ENCODE measurements around the gene ACBD6. TPM values are rescaled to one million over a fixed set of nuclear protein-coding genes. Genes with fewer than 3 reads are reported as not detected.

The ACBD6 gene
- total and polyA plus RNA-seq, 2 experiments from 2014 or later, result 75.7 to 88.8 TPM

DNA sequence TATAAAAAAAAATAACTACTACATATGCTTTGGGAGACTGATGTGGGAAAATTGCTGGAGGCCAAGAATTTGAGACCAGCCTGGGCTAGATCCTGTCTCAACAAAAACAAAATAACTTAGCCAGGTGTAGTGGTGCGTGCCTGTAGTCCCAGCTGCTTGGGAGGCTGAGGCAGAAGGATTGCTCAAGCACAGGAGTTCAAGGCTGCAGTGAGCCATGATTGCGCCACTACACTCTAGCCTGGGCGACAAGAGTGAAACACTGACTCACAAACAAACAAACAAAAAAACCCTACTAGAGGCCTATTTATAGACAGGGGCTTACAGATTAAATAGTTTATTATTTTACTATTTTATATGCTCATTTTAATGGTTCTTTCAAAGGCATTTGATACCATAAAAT is 192.3 kb downstream of the ACBD6 start:
- TF ChIP-seq STAT1 (IDR thresholded peaks at IDR 0.05; ENCODE audit: unreplicated experiment), result no peak
- TF ChIP-seq ZNF114 (CRISPR knock-in tag; IDR thresholded peaks at IDR 0.05), result no peak
- TF ChIP-seq, protein P1, sequence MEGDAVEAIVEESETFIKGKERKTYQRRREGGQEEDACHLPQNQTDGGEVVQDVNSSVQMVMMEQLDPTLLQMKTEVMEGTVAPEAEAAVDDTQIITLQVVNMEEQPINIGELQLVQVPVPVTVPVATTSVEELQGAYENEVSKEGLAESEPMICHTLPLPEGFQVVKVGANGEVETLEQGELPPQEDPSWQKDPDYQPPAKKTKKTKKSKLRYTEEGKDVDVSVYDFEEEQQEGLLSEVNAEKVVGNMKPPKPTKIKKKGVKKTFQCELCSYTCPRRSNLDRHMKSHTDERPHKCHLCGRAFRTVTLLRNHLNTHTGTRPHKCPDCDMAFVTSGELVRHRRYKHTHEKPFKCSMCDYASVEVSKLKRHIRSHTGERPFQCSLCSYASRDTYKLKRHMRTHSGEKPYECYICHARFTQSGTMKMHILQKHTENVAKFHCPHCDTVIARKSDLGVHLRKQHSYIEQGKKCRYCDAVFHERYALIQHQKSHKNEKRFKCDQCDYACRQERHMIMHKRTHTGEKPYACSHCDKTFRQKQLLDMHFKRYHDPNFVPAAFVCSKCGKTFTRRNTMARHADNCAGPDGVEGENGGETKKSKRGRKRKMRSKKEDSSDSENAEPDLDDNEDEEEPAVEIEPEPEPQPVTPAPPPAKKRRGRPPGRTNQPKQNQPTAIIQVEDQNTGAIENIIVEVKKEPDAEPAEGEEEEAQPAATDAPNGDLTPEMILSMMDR (conservative IDR thresholded peaks at IDR 0.05; ENCODE audit: low read depth in 2 of 2), result no peak
- no peak for TF ChIP-seq CREB1 (CRISPR knock-in tag; IDR thresholded peaks at IDR 0.05; ENCODE audit: low read depth)
- no peak for TF ChIP-seq JUNB (IDR thresholded peaks at IDR 0.05; ENCODE audit: unreplicated experiment)
- TF ChIP-seq, protein P2, sequence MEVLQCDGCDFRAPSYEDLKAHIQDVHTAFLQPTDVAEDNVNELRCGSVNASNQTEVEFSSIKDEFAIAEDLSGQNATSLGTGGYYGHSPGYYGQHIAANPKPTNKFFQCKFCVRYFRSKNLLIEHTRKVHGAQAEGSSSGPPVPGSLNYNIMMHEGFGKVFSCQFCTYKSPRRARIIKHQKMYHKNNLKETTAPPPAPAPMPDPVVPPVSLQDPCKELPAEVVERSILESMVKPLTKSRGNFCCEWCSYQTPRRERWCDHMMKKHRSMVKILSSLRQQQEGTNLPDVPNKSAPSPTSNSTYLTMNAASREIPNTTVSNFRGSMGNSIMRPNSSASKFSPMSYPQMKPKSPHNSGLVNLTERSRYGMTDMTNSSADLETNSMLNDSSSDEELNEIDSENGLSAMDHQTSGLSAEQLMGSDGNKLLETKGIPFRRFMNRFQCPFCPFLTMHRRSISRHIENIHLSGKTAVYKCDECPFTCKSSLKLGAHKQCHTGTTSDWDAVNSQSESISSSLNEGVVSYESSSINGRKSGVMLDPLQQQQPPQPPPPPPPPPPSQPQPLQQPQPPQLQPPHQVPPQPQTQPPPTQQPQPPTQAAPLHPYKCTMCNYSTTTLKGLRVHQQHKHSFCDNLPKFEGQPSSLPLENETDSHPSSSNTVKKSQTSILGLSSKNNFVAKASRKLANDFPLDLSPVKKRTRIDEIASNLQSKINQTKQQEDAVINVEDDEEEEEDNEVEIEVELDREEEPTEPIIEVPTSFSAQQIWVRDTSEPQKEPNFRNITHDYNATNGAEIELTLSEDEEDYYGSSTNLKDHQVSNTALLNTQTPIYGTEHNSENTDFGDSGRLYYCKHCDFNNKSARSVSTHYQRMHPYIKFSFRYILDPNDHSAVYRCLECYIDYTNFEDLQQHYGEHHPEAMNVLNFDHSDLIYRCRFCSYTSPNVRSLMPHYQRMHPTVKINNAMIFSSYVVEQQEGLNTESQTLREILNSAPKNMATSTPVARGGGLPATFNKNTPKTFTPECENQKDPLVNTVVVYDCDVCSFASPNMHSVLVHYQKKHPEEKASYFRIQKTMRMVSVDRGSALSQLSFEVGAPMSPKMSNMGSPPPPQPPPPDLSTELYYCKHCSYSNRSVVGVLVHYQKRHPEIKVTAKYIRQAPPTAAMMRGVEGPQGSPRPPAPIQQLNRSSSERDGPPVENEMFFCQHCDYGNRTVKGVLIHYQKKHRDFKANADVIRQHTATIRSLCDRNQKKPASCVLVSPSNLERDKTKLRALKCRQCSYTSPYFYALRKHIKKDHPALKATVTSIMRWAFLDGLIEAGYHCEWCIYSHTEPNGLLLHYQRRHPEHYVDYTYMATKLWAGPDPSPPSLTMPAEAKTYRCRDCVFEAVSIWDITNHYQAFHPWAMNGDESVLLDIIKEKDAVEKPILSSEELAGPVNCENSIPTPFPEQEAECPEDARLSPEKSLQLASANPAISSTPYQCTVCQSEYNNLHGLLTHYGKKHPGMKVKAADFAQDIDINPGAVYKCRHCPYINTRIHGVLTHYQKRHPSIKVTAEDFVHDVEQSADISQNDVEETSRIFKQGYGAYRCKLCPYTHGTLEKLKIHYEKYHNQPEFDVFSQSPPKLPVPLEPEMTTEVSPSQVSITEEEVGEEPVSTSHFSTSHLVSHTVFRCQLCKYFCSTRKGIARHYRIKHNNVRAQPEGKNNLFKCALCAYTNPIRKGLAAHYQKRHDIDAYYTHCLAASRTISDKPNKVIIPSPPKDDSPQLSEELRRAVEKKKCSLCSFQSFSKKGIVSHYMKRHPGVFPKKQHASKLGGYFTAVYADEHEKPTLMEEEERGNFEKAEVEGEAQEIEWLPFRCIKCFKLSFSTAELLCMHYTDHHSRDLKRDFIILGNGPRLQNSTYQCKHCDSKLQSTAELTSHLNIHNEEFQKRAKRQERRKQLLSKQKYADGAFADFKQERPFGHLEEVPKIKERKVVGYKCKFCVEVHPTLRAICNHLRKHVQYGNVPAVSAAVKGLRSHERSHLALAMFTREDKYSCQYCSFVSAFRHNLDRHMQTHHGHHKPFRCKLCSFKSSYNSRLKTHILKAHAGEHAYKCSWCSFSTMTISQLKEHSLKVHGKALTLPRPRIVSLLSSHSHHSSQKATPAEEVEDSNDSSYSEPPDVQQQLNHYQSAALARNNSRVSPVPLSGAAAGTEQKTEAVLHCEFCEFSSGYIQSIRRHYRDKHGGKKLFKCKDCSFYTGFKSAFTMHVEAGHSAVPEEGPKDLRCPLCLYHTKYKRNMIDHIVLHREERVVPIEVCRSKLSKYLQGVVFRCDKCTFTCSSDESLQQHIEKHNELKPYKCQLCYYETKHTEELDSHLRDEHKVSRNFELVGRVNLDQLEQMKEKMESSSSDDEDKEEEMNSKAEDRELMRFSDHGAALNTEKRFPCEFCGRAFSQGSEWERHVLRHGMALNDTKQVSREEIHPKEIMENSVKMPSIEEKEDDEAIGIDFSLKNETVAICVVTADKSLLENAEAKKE (CRISPR knock-in tag; IDR thresholded peaks at IDR 0.05), result no peak
- no peak for TF ChIP-seq NANOG (IDR thresholded peaks at IDR 0.05; ENCODE audit: borderline replicate concordance)
- no peak for TF ChIP-seq POLR2AphosphoS5 (IDR thresholded peaks at IDR 0.05; ENCODE audit: low read depth)
- TF ChIP-seq, protein P3, sequence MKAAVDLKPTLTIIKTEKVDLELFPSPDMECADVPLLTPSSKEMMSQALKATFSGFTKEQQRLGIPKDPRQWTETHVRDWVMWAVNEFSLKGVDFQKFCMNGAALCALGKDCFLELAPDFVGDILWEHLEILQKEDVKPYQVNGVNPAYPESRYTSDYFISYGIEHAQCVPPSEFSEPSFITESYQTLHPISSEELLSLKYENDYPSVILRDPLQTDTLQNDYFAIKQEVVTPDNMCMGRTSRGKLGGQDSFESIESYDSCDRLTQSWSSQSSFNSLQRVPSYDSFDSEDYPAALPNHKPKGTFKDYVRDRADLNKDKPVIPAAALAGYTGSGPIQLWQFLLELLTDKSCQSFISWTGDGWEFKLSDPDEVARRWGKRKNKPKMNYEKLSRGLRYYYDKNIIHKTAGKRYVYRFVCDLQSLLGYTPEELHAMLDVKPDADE (IDR thresholded peaks at IDR 0.05), result no peak
- TF ChIP-seq, protein P4, sequence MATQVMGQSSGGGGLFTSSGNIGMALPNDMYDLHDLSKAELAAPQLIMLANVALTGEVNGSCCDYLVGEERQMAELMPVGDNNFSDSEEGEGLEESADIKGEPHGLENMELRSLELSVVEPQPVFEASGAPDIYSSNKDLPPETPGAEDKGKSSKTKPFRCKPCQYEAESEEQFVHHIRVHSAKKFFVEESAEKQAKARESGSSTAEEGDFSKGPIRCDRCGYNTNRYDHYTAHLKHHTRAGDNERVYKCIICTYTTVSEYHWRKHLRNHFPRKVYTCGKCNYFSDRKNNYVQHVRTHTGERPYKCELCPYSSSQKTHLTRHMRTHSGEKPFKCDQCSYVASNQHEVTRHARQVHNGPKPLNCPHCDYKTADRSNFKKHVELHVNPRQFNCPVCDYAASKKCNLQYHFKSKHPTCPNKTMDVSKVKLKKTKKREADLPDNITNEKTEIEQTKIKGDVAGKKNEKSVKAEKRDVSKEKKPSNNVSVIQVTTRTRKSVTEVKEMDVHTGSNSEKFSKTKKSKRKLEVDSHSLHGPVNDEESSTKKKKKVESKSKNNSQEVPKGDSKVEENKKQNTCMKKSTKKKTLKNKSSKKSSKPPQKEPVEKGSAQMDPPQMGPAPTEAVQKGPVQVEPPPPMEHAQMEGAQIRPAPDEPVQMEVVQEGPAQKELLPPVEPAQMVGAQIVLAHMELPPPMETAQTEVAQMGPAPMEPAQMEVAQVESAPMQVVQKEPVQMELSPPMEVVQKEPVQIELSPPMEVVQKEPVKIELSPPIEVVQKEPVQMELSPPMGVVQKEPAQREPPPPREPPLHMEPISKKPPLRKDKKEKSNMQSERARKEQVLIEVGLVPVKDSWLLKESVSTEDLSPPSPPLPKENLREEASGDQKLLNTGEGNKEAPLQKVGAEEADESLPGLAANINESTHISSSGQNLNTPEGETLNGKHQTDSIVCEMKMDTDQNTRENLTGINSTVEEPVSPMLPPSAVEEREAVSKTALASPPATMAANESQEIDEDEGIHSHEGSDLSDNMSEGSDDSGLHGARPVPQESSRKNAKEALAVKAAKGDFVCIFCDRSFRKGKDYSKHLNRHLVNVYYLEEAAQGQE (IDR thresholded peaks at IDR 0.05; ENCODE audit: unreplicated experiment), result no peak
- no peak for TF ChIP-seq ZNF331 (CRISPR knock-in tag; IDR thresholded peaks at IDR 0.05; ENCODE audit: low read depth)
- TF ChIP-seq EZH2phosphoT487 (IDR thresholded peaks at IDR 0.05; ENCODE audit: unreplicated experiment), result no peak
- no peak for TF ChIP-seq EZH2 (IDR thresholded peaks at IDR 0.05; ENCODE audit: low read depth, unreplicated experiment)

More for the DNA sequence above, 192.3 kb downstream of the ACBD6 start:
- Histone ChIP-seq H3K27me3 (ENCODE audit: insufficient read depth) (no peaks in the 10 kb centered on the region), H3K27ac (ENCODE audit: low read depth) (peak overlapping the region; percentile 29; the same call in 1 of the 2 replicates), H3K36me3 (ENCODE audit: insufficient read depth) (no peaks in the 10 kb centered on the region), H4K20me1 (replicated peaks; ENCODE audit: insufficient read depth) (no peaks in the 10 kb centered on the region), H3K4me2 (no peak overlapping the region), H3K4me3 (no peak overlapping the region), H3K4me1 (ENCODE audit: insufficient read depth) (peaks cover 14% of the 10 kb centered on the region), H3F3A (replicated peaks; ENCODE audit: low read depth) (no peaks in the 10 kb centered on the region), H3K79me2 (replicated peaks; ENCODE audit: insufficient read depth) (no peaks in the 10 kb centered on the region), H3K9me2 (ENCODE audit: insufficient read depth) (no peaks in the 10 kb centered on the region), H2AFZ (no peak overlapping the region)
- Mint-ChIP-seq H3K4me1 (peaks cover 11% of the 10 kb centered on the region; the same call in 2 of the 3 replicates), H3K27ac (0 out of 2 replicates have a peak overlapping the region, but pooled peaks have one; percentile 7), H3K4me3 (no peak overlapping the region), H3K27me3 (ENCODE audit: insufficient read depth, low read depth, poor library complexity) (no peaks in the 10 kb centered on the region), H3K9me3 (no peaks in the 10 kb centered on the region), H3K36me3 (ENCODE audit: low read depth) (no peaks in the 10 kb centered on the region; the same call in 2 of the 3 replicates)
- no peak for ATAC-seq
- DNase-seq (ENCODE audit: low spot score), result no peak
